Gastrocnemius medialis (tissue), 4 donors: ENCODE data around the gene DMAC2.

Experiments
- POLR2A ChIP-seq, 2 donors: fragments of 450-650 bp; IDR thresholded peaks; one replicate each; pipeline ENCODE4 v1.6.1; 2017; ENCODE audit warnings: antibody characterized with exemption in 2 of 2, mild to moderate bottlenecking in 2 of 2, moderate library complexity in 2 of 2
- TF ChIP-seq, protein P1 (sequence below), 5 experiments: fragments of 450-650 bp in 3 of 5; fragments of 200-600 bp in 2 of 5; sonication (generic) in 2 of 5; IDR thresholded peaks in 4 of 5; conservative IDR thresholded peaks in 1 of 5; 1 replicate in 4 of 5; 2 replicates in 1 of 5; pipeline ENCODE4 v1.5.1; 2016 to 2019; ENCODE audit warnings: antibody characterized with exemption in 5 of 5, mild to moderate bottlenecking in 3 of 5, moderate library complexity in 3 of 5

DNA sequence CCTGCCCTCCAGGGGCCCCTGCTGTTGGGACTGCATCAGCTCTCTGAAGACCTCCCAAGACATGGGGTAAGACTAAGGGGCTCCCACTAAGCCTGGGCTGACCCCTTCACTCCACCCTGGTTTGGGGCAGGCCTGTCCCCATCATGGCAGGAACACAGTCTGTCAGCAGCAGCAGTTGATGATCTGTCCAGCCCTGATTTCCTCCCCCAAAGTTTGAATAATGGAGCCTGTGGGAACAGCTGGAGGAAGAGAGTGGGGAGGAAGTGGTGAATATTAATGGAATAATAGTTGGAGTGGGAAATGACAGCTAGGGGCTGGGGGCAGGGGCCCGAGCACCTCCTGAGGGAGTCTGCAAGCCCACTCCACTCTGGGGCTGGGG is 11.2 kb downstream of the DMAC2 start:
- TF ChIP-seq, protein P1, sequence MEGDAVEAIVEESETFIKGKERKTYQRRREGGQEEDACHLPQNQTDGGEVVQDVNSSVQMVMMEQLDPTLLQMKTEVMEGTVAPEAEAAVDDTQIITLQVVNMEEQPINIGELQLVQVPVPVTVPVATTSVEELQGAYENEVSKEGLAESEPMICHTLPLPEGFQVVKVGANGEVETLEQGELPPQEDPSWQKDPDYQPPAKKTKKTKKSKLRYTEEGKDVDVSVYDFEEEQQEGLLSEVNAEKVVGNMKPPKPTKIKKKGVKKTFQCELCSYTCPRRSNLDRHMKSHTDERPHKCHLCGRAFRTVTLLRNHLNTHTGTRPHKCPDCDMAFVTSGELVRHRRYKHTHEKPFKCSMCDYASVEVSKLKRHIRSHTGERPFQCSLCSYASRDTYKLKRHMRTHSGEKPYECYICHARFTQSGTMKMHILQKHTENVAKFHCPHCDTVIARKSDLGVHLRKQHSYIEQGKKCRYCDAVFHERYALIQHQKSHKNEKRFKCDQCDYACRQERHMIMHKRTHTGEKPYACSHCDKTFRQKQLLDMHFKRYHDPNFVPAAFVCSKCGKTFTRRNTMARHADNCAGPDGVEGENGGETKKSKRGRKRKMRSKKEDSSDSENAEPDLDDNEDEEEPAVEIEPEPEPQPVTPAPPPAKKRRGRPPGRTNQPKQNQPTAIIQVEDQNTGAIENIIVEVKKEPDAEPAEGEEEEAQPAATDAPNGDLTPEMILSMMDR (IDR thresholded peaks at IDR 0.05 in 4 of 5, conservative IDR thresholded peaks at IDR 0.05 in 1 of 5) = no peak
- TF ChIP-seq POLR2A (IDR thresholded peaks at IDR 0.05) = no peak
